SK-N-DZ (cell line): ENCODE results near the gene SVIL.
A peak's percentile ranks its signal among the peaks of the same experiment; 100 is the strongest.

Source experiments
- DNase-seq: peaks from one replicate; pipeline ENCODE4 v3.0.0-alpha.2; 2015; ENCODE audit warnings: low spot score
- small RNA-seq, 2 experiments: library from RNA; depleted of rRNA; stranded (forward); fragments of <200 nt; gene quantifications; one replicate each; pipeline ENCODE3, GENCODE V24; 2014

SVIL gene

GRCh38 chr10:29426420-29426819 lies 208.4 kb downstream of the SVIL start:
- no peak for DNase-seq

- no peak for DNase-seq
Observed at GRCh38 chr10:29424017-29424416, 210.8 kb downstream of the SVIL start.

GRCh38 chr10:29420744-29421143 lies 214.0 kb downstream of the SVIL start:
- no peak for DNase-seq

GRCh38 chr10:29417324-29417723 lies 217.4 kb downstream of the SVIL start:
- no peak for DNase-seq

GRCh38 chr10:29415876-29416275 lies 218.9 kb downstream of the SVIL start:
- no peak for DNase-seq

GRCh38 chr10:29414501-29414900 lies 220.3 kb downstream of the SVIL start:
- no peak for DNase-seq

GRCh38 chr10:29412485-29412884 lies 222.3 kb downstream of the SVIL start:
- no peak for DNase-seq

GRCh38 chr10:29411666-29412315 lies 223.0 kb downstream of the SVIL start:
- DNase-seq: no peak

GRCh38 chr10:29409241-29410054 lies 225.3 kb downstream of the SVIL start:
- peak; percentile 66 for DNase-seq

GRCh38 chr10:29408847-29409240 lies 225.9 kb downstream of the SVIL start:
- no peak for DNase-seq

Small RNA genes within 50 kb of the gene (small RNA-seq; reads per million reads assigned to genes)
- gene MIR604 (0 reads per million in 2 experiments), gene MIR938 (0 to 0.09 reads per million in 2 experiments), gene RF00105 (0 reads per million in 2 experiments)
